ENCODE data around the gene SARS2.

The SARS2 gene

DNA sequence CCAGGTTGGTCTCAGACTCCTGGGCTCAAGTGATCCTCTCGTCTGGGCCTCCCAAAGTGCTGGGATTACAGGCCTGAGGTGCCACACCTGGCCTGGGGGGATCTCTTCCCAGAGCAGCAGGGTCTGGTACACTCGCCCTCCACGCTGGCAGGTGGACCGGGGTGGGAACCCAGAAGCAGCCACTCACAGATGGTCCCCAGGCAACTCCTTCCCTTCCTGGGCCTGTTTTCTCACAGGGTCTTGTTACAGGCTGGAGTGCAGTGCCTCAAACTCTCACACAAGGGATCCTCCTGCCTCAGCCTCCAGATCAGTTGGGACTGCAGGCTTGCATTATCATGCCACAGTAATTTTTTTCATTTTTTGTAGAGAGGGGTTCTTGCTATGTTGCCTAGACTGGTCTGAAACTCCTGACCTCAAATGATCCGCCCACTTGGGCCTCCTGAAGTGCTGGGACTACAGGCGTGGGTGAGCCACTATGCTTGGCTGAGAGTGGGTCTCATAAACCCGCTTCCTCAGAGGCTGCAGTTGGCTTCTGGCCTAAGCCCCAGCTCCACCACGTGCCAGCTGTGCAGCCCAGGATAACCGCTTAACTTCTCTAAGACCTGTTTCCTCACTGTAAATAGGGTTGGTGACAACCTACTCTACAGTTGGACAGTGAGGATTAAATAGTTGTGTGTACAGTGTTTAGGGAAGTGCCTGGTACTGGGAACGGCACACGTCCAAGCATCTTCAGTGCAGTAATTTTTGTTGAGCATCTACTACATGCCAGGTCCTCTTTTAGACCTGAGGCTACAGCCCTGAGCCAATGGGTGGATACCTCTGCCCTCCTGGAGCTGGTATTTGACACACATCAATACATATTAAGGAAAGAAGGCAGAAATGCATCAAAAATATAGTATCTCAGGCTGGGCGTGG lies 17.7 kb downstream of the SARS2 start:
- TF ChIP-seq SIN3A (IDR thresholded peaks at IDR 0.05; ENCODE audit: borderline replicate concordance, insufficient read depth, low read length): no peak
- TF ChIP-seq POLR2AphosphoS5 (IDR thresholded peaks at IDR 0.05; ENCODE audit: low read depth, low read length): no peak
- no peak for TF ChIP-seq FOXP2 (optimal IDR thresholded peaks at IDR 0.05; ENCODE audit: borderline replicate concordance, extremely low read depth, extremely low read length, insufficient read depth)
- TF ChIP-seq TAF1 (IDR thresholded peaks at IDR 0.05; ENCODE audit: borderline replicate concordance, insufficient read depth, low read length): no peak
- TF ChIP-seq, protein P1, sequence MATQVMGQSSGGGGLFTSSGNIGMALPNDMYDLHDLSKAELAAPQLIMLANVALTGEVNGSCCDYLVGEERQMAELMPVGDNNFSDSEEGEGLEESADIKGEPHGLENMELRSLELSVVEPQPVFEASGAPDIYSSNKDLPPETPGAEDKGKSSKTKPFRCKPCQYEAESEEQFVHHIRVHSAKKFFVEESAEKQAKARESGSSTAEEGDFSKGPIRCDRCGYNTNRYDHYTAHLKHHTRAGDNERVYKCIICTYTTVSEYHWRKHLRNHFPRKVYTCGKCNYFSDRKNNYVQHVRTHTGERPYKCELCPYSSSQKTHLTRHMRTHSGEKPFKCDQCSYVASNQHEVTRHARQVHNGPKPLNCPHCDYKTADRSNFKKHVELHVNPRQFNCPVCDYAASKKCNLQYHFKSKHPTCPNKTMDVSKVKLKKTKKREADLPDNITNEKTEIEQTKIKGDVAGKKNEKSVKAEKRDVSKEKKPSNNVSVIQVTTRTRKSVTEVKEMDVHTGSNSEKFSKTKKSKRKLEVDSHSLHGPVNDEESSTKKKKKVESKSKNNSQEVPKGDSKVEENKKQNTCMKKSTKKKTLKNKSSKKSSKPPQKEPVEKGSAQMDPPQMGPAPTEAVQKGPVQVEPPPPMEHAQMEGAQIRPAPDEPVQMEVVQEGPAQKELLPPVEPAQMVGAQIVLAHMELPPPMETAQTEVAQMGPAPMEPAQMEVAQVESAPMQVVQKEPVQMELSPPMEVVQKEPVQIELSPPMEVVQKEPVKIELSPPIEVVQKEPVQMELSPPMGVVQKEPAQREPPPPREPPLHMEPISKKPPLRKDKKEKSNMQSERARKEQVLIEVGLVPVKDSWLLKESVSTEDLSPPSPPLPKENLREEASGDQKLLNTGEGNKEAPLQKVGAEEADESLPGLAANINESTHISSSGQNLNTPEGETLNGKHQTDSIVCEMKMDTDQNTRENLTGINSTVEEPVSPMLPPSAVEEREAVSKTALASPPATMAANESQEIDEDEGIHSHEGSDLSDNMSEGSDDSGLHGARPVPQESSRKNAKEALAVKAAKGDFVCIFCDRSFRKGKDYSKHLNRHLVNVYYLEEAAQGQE (IDR thresholded peaks at IDR 0.05; ENCODE audit: insufficient read depth in 1 of 2, low read depth in 2 of 2, low read length in 2 of 2): no peak

GRCh38 chr19:38911388-38912001 lies 19.1 kb downstream of the SARS2 start:
- TF ChIP-seq, protein P1 (IDR thresholded peaks at IDR 0.05; ENCODE audit: insufficient read depth in 1 of 2, low read depth in 2 of 2, low read length in 2 of 2): no peak
- no peak for TF ChIP-seq TAF1 (IDR thresholded peaks at IDR 0.05; ENCODE audit: borderline replicate concordance, insufficient read depth, low read length)
- no peak for TF ChIP-seq SIN3A (IDR thresholded peaks at IDR 0.05; ENCODE audit: borderline replicate concordance, insufficient read depth, low read length)
- no peak for TF ChIP-seq FOXP2 (optimal IDR thresholded peaks at IDR 0.05; ENCODE audit: borderline replicate concordance, extremely low read depth, extremely low read length, insufficient read depth)
- no peak for TF ChIP-seq POLR2AphosphoS5 (IDR thresholded peaks at IDR 0.05; ENCODE audit: low read depth, low read length)

DNA sequence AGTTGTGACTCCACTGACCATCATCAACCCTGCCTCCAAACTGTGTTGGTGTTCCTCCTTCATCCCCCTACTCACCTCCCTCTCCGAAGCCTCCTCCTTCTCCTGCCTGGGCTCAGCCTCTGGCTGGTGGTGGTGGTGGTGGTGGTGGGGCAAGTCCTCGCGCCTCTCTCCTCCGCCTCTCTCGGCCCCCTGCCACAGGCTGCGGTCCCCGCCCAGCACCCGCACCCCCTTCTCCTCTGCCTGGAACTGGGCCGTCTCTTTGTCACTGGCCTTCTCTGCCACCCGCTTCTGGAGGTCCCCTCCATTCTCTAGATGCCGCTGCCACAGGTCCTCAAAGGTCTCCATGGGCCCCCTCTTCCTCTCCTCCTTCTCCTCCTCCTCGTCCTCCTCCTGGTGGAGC lies 20.1 kb downstream of the SARS2 start:
- TF ChIP-seq POLR2AphosphoS5 (IDR thresholded peaks at IDR 0.05; ENCODE audit: low read depth, low read length) (no peak), TAF1 (IDR thresholded peaks at IDR 0.05; ENCODE audit: borderline replicate concordance, insufficient read depth, low read length) (no peak), FOXP2 (optimal IDR thresholded peaks at IDR 0.05; ENCODE audit: borderline replicate concordance, extremely low read depth, extremely low read length, insufficient read depth) (no peak), SIN3A (IDR thresholded peaks at IDR 0.05; ENCODE audit: borderline replicate concordance, insufficient read depth, low read length) (no peak)
- TF ChIP-seq, protein P1 (IDR thresholded peaks at IDR 0.05; ENCODE audit: insufficient read depth in 1 of 2, low read depth in 2 of 2, low read length in 2 of 2): no peak

- TF ChIP-seq, protein P1 (IDR thresholded peaks at IDR 0.05; ENCODE audit: insufficient read depth in 1 of 2, low read depth in 2 of 2, low read length in 2 of 2): no peak
- no peak for TF ChIP-seq TAF1 (IDR thresholded peaks at IDR 0.05; ENCODE audit: borderline replicate concordance, insufficient read depth, low read length)
- no peak for TF ChIP-seq FOXP2 (optimal IDR thresholded peaks at IDR 0.05; ENCODE audit: borderline replicate concordance, extremely low read depth, extremely low read length, insufficient read depth)
- no peak for TF ChIP-seq POLR2AphosphoS5 (IDR thresholded peaks at IDR 0.05; ENCODE audit: low read depth, low read length)
- no peak for TF ChIP-seq SIN3A (IDR thresholded peaks at IDR 0.05; ENCODE audit: borderline replicate concordance, insufficient read depth, low read length)
Observed at GRCh38 chr19:38908911-38909310, 21.7 kb downstream of the SARS2 start.

Measured in PFSK-1 (cell line).